HG02610 (cell line): ENCODE data around the gene OR14I1.
A peak's percentile ranks its signal among the peaks of the same experiment; 100 is the strongest.

Experiments used
- ATAC-seq: cut with Tn5 transposase; IDR thresholded peaks from one replicate; pipeline ENCODE4 v1.9.1; 2021; ENCODE audit warnings: mild to moderate bottlenecking, moderate library complexity; ENCODE audit not compliant: unreplicated experiment

Gene OR14I1

DNA sequence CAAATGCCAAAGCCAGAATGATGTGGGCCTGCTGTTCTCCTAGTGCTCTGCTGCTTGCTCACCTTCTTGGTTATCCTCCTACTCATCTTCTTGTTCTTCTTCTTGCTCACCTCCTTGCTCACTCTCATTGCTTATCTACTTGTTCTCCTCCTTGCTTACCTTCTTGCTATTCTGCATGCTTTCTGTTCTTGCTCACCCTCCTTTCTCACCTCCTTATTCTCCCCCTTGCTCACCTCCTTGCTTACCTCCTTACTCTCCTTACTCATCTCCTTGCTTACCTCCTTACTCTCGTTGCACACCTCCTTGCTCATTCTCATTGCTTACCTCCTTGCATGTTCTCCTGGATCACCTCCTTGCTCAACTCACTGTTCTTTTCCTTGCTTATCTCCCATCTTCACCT, at the start of gene OR14I1:
TSS of gene OR14I1 (minus strand) at position 53 of the 400 bp plus-strand sequence.
- ATAC-seq, result no peak

DNA sequence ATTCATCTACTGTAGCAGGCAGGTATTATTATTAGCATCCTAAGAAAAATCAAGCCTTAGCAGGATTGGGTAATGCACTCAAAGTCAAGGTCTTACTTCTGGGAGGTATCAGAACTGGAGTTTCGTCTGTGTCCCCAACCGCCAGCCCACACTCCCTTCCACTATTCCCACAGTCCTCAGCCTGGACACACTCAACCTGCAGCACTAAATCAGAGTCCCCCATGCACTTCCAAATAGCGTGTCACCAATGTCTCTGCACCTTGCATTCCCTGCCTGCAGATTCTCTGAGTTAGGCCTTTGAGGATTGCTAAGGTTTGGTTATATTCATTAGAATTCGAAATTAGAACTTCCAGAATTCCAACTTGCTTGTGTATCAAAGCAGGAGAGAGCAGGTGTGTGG, 49.1 kb upstream of the OR14I1 start:
- no peak for ATAC-seq

DNA sequence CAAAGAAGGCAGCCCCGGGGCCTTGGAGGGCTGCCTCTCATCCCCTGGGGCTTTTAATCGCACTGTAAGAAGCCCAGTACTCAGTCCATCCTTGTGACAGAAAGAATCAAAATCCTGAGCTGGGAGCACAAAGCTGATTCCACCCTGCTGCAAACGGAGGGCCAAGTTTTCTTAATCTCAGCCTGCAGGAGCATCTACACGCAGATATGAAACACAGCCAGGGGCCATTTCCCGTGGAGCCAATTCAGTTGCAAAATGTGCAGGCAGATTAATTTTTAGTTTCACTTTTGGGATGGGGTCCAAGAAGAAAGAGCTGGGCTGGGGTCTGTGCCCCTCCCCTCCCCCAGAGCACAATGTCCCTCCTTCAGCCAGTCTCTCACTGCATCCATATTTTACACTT, 48.6 kb upstream of the OR14I1 start:
- no peak for ATAC-seq

DNA sequence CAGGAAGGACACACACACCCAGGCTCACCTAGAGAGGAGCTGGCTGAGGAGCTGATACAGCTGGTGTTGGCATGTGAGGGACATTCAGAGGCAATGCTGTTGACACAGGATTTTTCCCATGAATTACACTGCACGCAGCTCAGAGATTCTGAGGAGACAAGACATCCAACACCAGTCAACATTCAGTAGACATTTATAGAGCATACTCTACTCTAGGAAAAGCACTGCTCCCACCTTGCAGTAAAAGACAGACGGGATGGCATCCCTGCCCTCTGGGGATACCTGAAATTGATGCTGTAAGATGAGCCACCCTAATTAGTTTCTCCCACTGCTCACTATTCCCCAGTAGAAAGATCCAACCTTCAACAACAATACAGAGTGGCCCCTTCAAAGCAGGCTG, 47.9 kb upstream of the OR14I1 start:
- ATAC-seq, result no peak

DNA sequence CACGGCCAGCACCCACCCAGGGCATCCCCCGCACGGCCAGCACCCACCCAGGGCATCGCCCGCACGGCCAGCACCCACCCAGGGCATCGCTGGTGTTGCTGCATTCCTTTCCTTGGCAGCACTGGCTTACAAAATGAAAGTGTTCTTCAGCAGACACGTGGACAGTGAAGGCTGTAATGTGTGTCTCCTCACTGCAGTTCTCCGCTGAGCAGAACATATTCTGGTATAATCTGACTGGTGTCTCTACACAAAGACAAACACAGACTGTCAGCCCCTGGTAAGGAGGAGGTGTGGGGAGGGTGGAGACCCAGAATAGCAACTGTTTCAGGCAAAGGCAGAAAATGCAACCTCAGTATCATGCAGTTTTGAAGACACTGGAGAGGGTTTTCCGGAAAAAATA, 45.6 kb upstream of the OR14I1 start:
- ATAC-seq, result no peak

DNA sequence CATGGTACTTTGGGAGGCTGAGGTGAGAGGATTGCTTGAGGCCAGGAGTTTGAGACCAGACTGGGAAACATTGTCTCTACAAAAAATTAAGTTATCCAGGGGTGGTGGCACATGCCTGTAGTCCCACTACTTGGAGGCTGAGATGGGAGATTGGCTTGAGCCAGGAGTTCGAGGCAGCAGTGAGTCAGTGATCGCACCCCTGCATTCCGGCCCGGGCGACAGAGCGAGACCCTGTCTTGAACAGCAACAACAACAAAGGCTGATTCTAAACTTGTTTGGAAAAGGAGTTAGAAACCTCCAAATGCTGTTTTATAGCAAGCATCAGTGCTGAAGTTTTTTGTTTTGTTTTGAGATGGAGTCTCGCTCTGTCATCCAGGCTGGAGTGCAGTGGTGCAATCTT, 38.3 kb upstream of the OR14I1 start:
- no peak for ATAC-seq

DNA sequence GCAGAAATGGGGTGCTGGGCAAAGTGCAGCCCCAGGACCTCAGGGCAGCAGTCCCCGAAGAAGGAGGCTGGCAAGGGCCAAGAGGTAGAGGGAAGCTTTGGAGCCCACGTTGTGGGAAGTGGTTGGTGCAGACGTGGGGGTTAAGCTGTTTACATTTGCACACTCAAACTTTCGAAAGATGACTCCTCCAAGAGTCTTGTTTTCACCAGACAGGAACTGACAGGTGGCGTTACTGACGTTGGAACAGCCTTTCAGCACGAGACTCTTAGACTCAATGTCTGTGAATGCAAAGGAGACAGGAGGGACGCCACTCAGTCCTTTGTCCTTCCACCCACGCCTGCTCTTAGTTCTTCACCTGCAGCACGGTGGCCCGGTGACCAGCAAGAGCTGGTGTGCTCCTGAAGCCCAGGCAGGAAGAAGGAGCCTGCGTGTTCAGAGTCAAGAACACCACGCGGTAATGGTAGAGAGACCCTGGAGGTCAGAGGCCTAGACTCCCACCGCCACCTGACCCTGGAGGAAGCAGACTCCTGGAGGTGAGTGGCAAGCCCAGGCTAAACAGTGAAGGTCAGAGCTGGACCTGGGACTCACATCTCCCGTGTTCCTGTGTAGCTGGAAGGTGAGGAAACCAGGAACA, 37.1 kb upstream of the OR14I1 start:
- ATAC-seq, result no peak

DNA sequence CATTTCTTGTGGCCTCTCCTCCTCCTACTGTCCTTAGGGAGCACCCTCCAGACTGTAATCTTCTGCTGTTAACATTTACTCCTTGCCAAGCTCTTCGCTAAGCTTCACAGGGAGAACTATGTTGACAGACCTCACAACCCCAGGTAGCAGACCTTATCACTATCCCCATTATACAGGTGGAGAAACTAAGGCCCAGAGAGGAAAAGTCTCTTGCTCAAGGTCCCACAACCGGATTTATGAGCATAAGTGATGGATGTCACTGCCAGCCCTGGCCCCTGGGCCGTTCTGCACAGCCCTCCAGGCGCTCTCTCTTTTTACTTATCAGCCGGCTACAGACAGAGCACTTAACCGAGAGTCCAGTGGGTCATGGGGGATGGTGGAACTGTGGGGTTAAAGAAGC, 34.9 kb upstream of the OR14I1 start:
- ATAC-seq, result no peak

DNA sequence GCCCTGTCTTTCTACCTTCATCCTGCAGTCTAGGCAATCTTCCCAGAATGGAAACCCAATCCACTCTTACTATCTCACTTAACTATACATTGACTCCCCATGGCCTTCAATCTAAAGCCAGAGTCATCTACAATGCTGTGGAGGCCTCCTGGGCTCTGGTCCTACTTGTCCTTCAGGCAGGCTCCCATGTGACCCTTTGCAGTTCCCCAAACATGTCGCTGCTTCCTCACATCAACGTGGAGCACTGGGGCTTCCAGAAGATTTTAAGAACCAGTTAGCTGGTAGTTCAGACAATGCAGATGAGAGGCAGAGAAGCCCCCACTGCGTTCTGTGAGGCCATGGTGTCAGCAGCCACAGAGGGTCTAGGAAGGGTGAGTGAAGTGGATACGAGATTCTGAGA, 34.4 kb upstream of the OR14I1 start:
- ATAC-seq, result no peak

DNA sequence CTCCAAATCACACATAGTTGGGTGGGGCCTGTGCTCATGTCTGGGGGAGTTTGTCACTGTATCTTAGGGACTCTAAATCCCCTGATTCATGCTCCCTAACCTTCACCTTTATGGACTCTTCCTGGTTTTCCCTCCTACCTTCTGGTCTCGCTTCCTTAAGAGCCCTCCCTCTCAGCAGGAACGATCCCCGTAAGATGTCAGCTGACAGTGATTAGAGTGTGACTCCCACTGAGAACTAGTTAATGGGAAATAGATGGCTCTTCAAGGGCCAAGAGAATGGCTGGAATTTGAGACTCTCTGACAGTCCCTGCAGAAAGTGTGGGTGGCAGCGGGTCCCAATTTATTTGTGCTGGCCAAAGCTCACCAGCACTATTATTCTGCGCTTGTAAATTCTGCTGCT, 31.0 kb upstream of the OR14I1 start:
- no peak for ATAC-seq

DNA sequence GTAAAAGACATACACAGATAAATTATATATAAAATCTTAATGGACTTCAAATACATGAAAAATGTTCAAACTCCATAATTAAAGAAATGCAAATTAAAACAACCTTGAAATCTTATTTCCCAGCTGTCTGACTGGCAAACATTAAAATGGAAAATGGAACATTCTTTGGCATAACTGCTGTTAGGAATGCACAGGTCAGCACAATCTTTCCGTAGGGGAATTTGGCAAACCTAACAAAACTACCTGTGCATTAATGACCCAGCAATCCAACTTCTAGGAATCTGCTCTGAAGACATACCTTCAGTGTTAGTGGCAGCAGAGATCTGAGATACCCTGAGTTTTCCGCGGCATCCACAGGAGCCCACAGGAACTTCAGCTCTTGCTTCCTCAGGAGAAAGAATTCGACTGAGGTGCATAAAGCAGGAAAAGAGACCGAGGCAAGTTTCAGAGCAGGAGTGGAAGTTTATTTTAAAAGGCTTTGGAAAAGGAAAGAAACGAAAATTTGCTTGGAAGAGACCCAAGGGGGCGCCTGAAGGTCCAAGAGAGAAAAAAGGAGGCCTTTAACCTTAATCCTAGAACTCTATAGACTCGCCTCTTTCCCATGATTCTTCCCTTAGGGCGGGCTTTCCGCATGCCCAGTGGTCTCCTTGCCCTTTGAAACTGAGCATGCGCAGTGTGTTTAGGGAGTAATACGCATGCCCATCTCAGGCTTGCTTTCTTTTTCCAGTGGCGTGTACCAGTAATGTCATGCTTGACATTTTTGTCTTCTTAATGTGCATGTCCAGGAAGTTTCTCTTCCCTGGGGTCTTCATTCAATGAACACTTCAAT, 28.2 kb upstream of the OR14I1 start:
- ATAC-seq, result no peak

DNA sequence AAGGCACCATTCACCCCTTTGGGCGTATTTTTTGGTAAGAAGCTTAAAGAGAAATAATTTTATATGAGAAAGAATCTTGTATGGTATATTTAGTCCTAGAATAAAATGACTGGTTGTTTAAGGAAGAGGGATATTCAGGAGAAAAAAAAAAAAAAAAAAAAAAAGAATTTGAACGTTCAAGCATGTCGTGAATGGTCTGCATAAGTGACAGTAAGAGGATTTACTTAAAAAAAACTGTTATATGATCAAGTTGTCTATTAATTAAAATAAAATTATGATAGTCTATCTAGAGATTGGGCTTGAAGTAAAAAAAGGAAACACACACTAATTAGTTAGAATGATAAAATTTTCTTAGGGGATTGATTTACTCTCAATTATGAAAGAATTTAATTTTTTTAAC, 11.7 kb upstream of the OR14I1 start:
- no peak for ATAC-seq

DNA sequence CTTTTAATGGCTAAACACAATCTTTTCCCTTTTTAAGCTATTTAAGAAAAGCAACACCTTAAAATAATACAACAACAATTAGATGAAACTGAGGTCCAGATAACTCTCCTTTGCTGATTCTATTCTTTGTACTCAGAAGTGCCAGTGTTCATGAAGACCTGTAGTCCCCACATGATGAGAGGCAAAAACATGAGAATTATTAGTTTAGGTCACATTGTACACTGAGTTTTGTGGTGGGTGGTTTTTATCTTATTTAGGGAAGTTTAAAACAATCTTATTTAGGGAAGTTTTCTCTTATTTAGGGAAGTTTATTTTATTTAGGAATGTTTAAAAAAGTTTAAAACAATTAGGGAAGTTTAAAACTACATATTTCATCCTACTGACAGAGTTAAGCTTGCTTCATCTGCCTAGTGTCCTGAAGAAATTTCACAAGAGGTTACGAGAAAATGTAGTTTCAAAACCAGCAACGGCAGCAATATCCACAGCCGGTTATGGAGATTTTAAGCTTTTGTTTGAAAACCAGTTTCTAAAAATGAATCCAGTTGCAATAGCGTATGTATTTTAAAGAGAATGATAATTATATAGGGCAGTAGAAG, 7.8 kb upstream of the OR14I1 start:
- no peak for ATAC-seq

DNA sequence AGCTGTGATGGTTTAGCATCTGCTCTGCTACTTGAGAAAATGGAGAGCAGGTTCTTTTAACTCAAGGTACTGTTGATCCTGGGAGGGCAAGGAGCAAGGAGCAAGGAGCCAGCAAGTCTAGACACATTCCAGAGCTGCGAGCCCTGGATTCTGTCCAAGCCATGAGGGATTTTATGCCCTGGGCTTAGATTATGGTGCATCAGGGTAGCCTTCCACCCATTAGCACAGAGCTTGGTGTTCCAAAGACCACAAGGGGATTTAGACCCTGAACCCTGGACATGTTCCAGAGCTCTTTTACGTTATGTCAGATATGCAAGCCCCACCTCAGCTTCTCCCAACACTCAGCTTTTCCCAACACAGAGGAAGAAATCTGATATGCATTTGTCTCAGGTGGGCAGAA, 2.0 kb upstream of the OR14I1 start:
- ATAC-seq, result no peak

DNA sequence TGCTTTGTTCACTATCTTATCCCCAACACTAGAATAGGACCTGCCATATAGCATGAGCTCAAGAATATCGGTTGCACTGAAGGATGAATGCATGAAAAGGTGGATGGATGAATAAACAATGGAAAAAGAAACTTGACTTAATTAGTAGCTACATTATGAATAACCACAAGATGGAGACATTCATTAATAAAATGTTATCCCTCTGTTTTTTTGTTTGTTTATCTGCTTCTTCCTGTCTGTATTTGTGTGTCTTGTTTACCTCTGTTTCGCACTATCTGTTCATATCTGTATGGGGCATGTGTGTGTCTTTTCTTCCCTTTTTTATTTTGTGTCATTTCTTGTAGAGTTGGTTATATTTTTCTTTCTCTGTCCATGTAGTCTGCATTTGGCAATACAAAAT, 1.1 kb upstream of the OR14I1 start:
- ATAC-seq, result no peak

DNA sequence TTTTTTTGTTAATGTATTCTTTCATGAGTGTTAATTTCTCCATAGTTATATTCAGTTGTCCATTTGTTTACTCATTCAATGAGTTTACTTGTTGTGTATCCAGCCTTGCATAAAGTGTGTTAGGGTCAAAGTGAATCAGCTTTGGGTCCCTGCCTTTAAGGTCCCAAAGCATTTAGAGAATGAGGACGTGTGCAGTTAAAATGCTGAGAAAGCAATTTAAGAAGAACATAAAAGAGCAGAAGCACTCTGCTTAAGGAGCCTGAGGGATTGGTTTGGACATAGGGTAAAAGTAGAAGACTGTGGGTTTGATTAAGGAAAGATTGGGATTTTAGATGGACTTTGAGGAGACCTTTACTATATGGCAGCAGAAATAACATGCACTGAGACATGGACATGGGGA, 3.5 kb downstream of the OR14I1 start:
- no peak for ATAC-seq

DNA sequence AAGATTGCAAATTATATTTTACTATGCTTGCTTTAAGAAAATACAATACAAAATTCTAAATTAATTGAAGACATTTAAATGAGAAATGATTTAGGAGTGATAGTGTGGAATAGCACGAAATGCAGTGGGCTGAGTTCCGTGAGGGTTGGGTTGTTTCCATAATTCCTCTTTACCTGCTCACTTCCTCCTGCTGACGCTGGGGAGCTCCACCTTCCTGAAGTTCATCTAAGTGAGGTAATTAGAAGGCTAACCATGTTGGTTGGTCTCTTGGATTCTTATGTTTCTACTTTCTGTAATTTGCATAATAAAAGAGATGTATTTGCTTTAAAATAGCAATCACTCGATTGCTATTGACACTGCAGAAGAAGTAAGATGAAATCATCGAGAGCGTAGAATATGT, 4.7 kb downstream of the OR14I1 start:
- no peak for ATAC-seq

DNA sequence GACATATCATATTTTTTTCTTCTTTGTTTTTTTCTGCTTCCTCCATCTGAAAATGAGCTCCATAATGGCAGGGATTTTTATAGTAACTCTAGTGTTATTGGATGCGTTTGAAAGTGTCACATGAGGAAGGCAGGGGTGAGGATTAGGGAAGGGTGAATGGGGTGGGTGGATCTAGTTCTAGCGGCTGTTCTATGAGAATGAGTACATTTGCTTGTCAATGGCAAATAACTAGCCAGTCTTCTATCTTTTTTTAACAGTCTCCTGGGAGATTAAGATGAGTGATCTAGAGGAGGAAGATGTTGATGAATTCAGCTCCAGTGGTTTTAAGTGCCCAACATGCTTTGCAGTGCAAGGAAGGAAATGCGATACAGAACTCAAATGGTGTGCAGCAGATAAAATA, 5.8 kb downstream of the OR14I1 start:
- ATAC-seq, result no peak

DNA sequence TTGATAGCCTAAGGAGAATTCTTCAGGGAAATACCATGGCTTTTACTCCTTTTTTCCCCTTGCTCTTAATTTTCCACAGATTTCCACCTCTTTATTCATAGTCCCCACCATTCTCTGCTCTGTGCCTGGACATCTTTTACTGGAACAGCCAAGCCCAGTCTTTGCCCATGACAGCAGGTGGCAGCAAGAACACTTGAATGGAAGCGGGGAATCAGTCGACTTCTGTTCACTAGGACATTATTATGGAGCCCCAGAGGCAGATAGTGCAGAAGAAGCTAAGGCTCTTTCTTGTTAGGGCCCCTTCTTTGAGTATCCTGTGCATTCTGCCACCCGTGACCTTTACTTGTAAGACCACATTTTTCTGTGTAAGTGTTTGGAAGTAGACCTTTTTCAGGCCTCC, 6.3 kb downstream of the OR14I1 start:
- peak; percentile 50 for ATAC-seq

DNA sequence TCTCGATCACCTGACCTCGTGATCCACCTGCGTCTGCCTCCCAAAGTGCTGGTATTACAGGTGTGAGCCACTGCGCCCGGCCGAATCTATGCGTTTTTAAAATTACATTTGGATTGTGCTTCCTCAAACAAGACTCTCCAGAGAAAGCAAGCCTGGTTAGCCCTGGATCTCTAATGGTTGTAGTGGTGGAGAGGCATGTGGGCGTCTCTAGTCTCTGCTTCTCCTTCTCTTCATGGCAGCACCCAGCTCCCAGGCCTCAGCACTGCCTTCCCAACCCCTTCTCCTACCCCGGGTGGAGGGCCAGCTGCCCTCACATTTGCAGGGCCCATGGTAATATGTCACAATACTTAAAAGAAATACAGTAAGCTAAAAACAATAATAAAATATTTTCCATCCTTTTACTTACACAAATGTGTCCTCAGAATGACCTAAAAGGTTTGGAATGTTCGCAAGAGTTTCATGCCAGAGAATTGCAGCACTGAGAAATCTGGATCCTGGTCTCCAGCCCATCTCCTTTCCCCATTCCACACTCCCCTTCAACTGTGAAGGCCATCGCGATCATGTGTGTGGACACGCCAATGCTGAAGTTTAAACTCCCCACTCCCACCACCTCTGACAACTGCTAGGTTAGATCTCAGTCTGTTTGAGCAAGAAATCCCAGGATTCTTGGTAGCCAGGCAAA, 7.0 kb downstream of the OR14I1 start:
- ATAC-seq, result no peak

DNA sequence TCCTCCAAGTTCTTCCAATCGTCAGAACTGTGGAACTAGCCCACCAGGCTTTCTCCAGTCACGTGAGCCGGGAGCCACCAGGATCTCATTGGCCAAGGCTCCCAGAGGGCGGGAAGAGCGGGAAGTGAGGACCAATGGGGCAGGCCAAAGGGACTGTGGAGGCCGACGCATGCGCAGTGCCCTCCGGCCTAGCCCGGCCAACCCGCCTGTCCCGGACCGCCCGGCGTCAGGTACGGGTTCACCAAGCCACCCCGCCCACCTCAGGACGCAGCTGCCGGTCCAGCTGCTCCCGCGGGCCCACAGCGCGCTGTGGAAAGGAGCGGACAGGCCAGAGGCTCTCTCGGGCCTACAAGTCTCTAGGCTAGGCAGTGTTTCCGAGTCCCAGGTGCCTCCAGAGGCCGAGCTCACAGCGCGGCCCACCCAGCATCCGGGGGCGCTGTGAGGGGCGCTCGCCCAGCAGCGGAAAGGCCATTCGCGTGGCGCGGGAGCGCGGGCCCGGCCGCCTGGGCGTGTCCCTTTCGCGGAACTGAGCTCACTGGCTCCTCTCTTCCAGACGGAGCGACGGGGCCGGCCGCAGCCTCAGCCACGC, 10.9 kb downstream of the OR14I1 start:
- no peak for ATAC-seq
